ENCODE results near the gene GLTP.

GLTP gene

DNA sequence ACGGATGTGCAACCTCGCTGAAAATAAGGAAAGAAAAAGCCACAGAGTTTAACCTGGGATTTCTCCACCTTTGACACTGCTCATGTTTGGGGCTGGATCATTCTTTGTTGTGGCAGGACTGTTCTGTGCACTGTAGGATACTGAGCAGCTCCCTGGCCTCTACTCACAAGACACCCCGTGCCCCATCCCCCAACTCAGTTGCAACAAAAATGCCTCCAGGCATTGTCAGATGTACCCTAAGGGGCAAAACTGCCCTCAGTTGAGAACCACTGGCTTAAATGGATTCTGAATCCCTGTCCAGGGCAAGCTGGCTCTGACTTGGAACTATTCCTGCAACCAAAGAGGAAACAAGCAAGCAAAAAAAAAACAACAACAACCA is 2.1 kb downstream of the GLTP start:
- H3K4me3 ChIP-seq (ENCODE audit: low read depth, low read length): no peak overlapping the region
- no peak for TF ChIP-seq CTCF (IDR thresholded peaks at IDR 0.05; ENCODE audit: low read depth, low read length, missing control alignments)
- no peak for DNase-seq (ENCODE audit: low read depth)

- no peak overlapping the region for H3K4me3 ChIP-seq (ENCODE audit: low read depth, low read length)
- TF ChIP-seq CTCF (IDR thresholded peaks at IDR 0.05; ENCODE audit: low read depth, low read length, missing control alignments): no peak
- DNase-seq (ENCODE audit: low read depth): no peak
Measured at GRCh38 chr12:109877504-109878246, 2.7 kb downstream of the GLTP start.

DNA sequence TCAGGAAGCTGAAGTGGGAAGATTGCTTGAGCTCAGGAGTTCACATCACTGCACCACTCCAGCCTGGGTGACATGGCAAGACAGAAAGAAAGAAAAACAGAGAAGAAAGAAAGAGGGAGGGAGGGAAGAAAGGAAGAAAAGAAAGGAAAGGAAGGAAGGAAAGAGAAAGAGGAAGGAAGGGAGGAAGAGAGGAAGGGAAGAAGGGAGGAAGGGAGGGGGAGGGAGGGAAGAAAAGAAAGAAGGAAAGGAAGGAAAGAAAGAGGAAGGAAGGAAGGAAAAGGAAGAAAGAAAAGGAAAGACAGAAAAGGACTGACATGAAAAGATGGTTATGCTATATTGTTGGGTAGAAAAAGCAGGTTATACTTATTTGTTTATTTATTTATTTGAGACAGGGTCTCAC is 3.9 kb downstream of the GLTP start:
- TF ChIP-seq CTCF (IDR thresholded peaks at IDR 0.05; ENCODE audit: low read depth, low read length, missing control alignments): no peak
- no peak overlapping the region for H3K4me3 ChIP-seq (ENCODE audit: low read depth, low read length)

GRCh38 chr12:109875572-109876131 is 4.7 kb downstream of the GLTP start:
- no peak for TF ChIP-seq CTCF (IDR thresholded peaks at IDR 0.05; ENCODE audit: low read depth, low read length, missing control alignments)
- no peak for DNase-seq (ENCODE audit: low read depth)
- no peak overlapping the region for H3K4me3 ChIP-seq (ENCODE audit: low read depth, low read length)

More for the DNA sequence above, 3.9 kb downstream of the GLTP start:
- DNase-seq (ENCODE audit: low read depth): no peak

- no peak for TF ChIP-seq CTCF (IDR thresholded peaks at IDR 0.05; ENCODE audit: low read depth, low read length, missing control alignments)
- H3K4me3 ChIP-seq (ENCODE audit: low read depth, low read length): no peak overlapping the region
- no peak for DNase-seq (ENCODE audit: low read depth)
Measured at GRCh38 chr12:109873653-109874052, 6.7 kb downstream of the GLTP start.

DNA sequence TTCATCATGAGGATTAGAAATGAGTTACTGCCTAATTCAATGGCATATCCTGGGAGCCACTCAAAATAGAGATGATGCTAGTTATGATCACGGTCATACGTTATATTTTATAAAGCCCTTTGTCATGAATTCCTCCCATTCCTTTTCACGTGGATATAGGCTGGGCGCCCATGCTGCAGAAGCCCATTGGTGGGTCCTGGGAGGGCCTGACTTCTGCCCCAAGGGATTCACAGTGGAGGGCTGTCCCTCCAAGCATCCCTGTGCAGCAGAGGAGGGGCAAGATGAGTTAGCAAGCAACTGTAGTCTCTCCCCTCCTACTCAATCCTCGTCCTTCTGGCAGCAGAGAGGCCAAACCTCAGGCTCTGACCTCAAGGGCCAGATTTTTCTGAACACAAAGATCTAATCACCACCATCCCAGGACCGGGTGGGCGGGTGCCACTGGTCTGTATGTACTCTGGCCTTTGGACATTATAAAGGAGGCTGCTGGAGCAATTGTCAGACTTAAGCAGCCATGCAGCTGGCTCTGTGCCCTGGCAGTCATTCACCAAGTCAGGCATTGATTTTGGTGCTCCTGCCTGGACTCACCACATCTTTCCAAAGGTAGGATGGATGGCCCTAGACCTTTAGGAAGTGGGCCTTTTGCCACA is 8.6 kb downstream of the GLTP start:
- no peak for TF ChIP-seq CTCF (IDR thresholded peaks at IDR 0.05; ENCODE audit: low read depth, low read length, missing control alignments)
- H3K4me3 ChIP-seq (ENCODE audit: low read depth, low read length): no peak overlapping the region
- no peak for DNase-seq (ENCODE audit: low read depth)

All from GM12864 (cell line).